AG08396 (cell line): ENCODE data around the gene SVOPL.
"Not testable (repeated sequence)": the region's sequence is repeated elsewhere in the genome, so short reads cannot be mapped to it uniquely, and the experiment has no call there.

ENCODE experiments used
- DNase-seq: peaks from one replicate; pipeline ENCODE4 v3.0.0; 2012; ENCODE audit warnings: low spot score, mixed read lengths

The SVOPL gene

GRCh38 chr7:138700857-138701536 lies at the start of gene SVOPL:
SVOPL (minus strand) TSS chr7:138701362; CDS start chr7:138679045, 22,317 bp downstream.
- no peak for DNase-seq

DNA sequence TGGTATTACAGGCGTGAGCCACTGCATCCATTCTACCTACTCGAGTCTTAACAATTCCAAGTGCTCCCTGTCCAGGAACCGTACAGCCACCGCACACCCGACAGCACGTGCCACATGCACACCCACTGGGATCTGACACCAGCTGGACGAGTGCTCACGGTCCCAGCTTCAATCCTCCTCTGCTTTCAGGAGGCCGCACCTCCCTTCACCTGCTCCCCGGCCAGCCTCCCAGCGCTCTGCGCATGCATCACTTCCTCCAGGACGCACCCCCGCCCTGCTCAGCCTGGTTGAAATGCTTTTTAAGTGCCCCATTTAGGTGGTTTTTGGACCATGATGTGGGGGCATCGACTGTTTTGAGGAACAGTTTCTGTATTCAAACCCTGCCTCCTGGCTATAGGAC lies 49.3 kb upstream of the SVOPL start:
- no peak for DNase-seq

GRCh38 chr7:138749960-138750359 lies 48.8 kb upstream of the SVOPL start:
- DNase-seq = no peak

DNA sequence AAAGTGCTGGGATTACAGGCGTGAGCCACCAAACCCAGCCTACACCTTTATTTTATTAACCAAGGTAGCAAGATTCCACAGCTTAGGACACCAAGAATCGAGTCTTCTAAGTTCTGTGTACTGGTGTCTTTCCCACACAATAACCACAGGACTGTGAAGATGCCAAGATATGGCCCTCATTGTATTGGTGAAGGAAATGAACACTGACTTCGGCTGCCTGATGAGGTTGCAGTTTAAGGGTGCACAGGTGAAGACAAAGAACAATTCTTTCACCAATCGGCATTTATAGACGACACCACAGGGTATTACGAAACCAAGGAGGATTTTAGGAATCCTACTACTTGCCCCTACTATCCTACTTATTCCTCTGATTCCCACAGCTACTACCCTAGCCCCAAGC lies 47.5 kb upstream of the SVOPL start:
- DNase-seq = no peak

GRCh38 chr7:138746073-138746472 lies 44.9 kb upstream of the SVOPL start:
- DNase-seq = no peak

DNA sequence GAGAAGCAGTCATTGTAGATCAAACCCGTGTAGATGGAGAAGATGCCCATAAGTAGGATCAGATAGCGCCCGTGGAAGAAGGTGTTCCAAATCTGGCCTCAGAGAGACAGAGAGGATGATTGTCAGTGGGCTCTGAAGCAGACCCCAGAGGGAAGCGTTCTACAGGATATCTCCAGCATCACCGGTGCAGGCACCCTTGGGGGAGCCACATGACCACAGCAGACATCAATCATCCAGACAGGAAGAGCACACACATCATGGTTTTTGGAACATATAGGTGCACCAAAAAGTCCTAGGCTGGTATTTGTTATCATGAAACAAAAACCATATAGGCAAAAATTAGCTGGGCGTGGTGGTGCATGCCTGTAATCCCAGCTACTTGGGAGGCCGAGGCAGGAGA lies 44.0 kb upstream of the SVOPL start:
- DNase-seq = no peak

DNA sequence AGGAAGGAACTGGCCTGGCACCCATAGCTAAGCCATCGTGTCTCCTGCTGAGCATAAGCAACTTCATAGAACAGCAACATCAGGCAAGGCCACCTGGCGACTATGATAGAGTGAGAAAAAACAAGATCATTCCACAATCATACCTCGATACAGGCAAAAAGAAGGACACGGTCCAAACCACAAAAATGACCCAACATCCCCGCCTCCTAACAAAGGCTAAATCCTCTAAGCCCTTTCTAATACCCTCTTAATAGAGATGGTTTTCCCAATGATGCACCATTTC lies 40.2 kb upstream of the SVOPL start:
- no peak for DNase-seq

- DNase-seq = no peak
These were observed 38.7 kb upstream of the SVOPL start for GRCh38 chr7:138739859-138740258.

DNA sequence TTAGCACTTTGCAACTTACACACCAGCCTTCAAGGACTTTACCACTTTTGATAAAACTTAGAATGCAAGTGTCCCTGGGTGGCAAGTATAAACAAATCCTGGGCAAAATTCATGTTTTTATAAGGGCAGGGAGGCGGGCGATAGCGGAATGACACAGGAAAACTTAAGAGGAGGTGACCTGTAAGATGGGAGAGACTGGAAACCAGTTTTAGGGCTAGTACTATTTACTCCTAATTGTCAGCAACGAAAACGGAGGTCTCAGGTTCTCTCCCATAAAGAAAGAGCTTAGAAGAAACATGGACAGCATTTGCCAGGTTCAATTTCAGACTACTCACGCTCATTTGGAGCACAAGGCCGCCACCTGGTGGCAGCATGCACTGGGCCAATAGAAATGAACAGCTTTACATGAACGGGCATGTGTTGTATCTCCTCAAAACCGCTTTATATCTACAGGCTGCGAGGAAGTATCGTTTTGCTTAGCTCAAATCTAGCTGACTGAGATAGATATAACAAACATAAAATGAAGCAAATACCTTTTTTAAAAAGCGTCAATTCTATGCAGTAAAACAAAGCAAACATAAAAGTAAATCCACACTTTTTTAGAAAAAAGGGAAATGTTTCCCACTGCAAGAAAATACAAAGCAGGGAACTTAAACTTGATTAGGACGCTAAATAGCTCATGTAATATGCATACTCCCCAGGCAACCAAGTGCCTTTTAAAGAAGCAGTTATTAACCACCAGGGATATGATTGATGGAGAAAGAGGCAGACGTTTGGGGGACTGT lies 37.6 kb upstream of the SVOPL start:
- DNase-seq = peak; percentile 81

DNA sequence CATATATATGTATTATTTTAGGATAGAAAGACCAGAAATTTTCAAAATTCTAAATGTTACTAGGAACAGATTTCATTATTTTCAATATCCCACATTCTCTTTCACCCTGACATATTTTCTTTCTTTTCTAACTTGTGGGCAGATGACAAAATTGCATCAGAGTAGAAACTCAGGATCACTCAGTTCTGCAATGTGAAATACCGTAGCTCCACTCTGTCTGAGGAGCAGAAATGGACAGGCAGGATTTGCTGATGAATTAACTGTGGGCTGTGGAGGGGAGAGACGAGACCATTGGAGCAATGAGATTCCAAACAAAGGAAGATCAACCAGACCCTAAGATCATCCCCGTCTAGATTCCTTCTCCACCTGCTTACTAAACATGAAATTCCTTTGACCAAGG lies 37.0 kb upstream of the SVOPL start:
- DNase-seq = no peak

DNA sequence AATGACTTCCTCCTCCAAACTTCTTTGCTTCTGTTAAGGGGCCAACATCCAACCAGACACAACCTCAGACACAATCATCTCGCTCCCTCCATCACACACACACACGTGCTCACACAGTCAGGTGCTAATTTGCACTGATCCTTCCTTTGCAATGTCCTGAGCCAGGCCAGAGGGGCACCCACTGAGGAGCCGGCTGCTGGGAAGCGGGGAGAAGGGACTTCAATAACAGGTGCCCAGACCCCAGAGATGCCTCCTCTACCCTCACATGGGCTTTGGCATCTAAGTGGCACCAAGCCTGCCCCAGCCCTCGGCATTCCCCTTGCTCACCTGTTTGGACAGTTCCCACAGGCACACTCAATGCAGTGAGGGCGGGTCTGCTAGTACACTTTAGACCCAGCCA lies 34.2 kb upstream of the SVOPL start:
- DNase-seq = no peak

- not testable (repeated sequence) for DNase-seq
These were observed 30.6 kb upstream of the SVOPL start for GRCh38 chr7:138731733-138732132.

DNA sequence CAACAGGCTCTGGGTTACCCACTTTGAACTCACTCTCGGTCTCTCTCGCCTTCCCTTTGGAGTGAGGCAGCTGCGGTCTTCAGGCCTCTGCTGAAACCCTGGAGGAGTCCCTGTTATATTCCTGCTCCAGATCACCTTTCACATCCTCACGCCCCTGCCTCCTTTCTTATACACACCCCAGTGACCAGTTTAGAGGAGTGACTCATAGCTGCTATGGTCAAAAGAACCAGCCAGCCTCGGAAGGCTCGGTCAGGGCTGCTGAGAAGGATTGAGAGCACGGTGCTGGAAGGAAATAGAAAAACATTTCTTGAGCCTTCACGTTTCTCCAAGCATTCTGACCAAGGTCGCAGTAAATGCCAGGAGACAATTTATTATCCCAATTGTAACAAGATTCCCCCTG lies 28.3 kb upstream of the SVOPL start:
- DNase-seq = no peak

DNA sequence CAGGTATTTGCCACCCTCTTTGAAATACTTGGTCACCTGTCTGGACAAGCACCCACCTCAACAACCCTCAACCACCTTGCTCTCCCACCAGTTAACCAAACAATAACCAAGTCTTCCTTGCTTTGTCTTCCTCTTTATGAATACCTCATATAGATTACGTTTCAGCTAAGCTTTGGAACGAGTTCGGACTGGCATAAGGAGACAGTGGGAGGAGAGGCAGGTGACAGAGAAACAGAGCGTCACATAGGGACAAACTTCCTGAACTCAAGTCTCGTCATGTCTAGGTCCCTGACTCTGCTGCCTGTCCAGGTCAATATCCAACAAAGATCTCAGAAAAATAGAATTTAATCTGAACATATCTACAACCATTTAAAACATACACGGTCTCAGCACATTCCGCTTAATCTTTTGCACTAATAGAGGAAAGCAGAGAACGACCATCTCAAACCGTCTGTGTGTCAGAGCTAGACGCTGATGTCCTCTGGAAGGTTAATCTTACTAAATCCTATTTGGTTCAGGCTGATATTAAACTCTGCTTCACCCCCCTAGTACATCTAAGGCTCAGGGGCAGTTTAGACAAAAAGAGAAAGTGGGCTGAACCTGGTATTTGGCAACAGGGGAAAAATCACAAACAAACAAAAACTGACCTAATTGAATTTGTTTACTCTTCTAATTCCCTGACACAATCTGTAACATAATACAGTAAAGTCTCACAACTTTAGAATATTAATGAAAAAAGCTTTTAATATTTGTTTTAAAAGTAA lies 26.4 kb upstream of the SVOPL start:
- DNase-seq = no peak

DNA sequence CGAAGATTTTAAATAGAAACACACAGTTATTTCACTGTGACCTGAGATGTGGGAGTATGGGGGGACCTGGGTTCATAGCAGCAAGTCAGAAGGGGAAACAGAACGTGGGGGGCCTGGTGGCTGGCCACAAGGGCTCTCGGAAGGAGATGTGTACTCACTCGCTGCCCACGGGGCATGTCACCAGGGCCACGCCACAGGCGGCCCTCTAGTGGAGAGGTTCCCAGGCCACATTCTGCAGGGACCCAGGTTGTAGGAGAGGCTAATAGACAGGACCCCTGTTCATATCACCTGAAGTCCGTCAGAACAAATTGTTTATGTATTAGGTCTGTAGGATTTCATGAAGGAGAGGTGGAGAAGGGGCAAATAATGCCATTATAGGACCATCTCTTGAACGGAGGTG lies 25.1 kb upstream of the SVOPL start:
- no peak for DNase-seq

DNA sequence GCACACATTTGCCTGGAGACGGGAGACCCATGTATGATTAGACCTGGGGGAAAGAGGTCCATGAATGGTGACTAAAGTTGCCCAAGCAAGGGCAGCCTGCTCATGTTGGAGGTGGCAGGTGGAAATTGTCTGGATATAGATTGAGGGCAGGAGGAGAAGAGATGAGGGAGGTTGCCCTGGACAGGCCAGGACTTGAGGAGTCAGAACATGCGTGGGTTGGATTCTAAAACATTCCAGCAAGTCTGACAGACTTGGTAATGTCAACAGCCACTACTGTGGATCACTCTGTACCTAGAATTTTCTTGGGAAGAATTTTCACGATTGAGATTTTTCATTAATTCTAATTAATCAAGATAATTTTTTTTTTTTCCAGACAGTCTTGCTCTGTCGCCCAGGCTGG lies 19.1 kb upstream of the SVOPL start:
- DNase-seq = no peak

- no peak for DNase-seq
These were observed 15.7 kb upstream of the SVOPL start for GRCh38 chr7:138716889-138717288.

- DNase-seq = no peak
These were observed 12.0 kb upstream of the SVOPL start for GRCh38 chr7:138713191-138713590.

GRCh38 chr7:138712652-138713051 lies 11.5 kb upstream of the SVOPL start:
- DNase-seq = no peak

- DNase-seq = no peak
These were observed 9.6 kb upstream of the SVOPL start for GRCh38 chr7:138710536-138711385.

DNA sequence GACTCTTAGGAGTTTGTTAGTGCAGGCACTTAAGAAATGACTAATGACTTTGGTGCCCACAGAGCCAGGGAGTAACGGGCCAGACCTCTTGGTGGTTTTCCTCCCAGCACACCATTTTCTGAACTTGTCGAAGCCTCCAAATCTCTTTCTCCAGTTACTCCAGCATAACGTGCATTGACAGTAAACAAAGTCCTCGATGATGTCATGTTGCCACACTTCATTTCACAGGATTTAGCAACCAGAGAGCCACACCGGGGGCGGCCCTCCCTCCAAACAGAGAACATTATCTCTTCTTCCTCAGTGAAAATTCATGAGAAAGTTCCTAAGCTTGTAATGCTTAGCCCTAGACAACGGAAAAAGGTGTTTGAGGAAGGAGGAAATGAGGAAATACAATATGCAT lies 4.0 kb upstream of the SVOPL start:
- DNase-seq = no peak

DNA sequence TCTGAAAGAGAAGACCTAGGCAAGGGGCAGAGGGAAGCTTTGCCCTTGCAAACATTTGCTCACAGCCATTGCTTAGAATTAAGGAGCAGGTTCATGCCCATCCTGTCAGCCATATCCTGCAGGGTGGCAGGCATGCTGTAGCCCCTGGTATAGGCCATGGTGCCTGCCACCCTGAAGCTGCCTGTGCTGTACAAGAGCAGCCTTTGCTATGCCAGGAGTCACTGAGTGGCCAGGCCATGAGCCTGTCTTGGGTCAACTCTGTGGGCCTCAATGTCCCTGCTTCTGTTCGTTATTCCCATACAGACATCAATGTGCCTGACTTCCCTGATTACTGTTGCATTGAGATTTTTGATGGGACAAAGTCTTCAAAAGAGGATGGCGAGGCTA lies 368 bp upstream of the SVOPL start:
- DNase-seq = no peak
